Measurements from ENCODE around the gene GPC4. TPM values are rescaled to one million over a fixed set of nuclear protein-coding genes. Genes with fewer than 3 reads are reported as not detected.
A peak's percentile ranks its signal among the peaks of the same experiment; 100 is the strongest.

GPC4 gene
- polyA plus RNA-seq, 1 donor from 2014 or later, result 1.2 TPM

DNA sequence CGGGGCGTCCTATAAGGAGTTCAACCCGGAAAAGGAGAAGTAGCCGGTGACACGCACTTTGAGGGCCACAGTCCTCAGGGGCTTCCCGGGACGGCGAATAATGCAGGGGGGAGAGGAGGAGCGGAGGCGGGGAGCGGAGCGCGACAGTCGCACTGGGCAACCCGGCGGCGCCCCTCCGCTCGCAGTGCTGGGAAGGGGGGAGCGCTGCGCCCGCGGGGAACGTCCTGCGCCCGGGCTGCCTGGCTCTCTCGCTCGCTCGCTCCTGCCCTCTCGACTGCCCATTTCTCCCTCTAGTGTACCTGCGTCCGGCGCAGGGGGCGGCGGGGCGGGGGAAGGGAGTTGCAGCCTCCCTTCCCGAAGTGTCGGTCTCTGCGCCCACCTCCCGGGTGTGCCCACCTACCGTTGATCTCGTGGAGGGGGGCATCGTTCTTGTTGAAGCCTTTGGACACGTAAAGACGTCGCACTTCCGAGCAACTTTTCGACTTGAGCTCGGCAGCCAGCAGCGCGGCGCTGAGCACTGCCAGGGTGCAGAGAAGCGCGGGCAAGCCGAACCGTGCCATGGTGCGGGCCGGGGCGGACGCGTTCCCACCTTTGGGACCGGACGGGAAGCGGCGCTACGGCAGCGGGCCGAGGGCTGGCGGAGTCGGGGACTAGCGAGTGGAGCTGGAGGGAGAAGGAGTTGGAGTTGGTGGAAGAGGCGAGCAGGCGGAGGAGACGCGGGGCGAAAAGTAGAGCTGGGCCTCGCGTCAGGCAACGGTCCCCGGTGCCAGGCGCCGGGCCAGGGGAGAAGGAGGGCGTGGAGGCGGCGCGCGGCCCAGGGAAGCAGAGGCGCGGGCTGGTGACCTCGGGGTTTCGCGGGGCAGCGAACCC lies 648 bp downstream of the GPC4 start:
- H3K36me3 ChIP-seq (ENCODE audit: insufficient read depth, low read length), result no peaks in the 10 kb centered on the region
- no peak overlapping the region for H2AFZ ChIP-seq (ENCODE audit: low read depth, low read length)
- no peak overlapping the region for H3K27ac ChIP-seq (ENCODE audit: low read length)
- peaks cover 26% of the 10 kb centered on the region for H3K27me3 ChIP-seq (ENCODE audit: insufficient read depth, low read depth, low read length)
- H4K20me1 ChIP-seq (ENCODE audit: insufficient read depth), result no peaks in the 10 kb centered on the region
- H3K4me3 ChIP-seq (ENCODE audit: low read length), result peak overlapping the region; percentile 75
- H3F3A ChIP-seq (ENCODE audit: insufficient read depth, low read length, poor library complexity, severe bottlenecking), result no peaks in the 10 kb centered on the region
- peak overlapping the region; percentile 30 for H3K4me2 ChIP-seq (ENCODE audit: low read length)
- no peaks in the 10 kb centered on the region for H3K9me2 ChIP-seq (ENCODE audit: insufficient read depth, low read length)
- TF ChIP-seq SMC3 (conservative IDR thresholded peaks at IDR 0.05; ENCODE audit: poor library complexity), result no peak
- no peak for TF ChIP-seq RAD21 (conservative IDR thresholded peaks at IDR 0.05)
- no peak for TF ChIP-seq MXI1 (conservative IDR thresholded peaks at IDR 0.05; ENCODE audit: poor library complexity, severe bottlenecking)
- no peak for TF ChIP-seq EZH2 (IDR thresholded peaks at IDR 0.05; ENCODE audit: borderline replicate concordance, insufficient read depth, low read length, poor library complexity, severe bottlenecking)
- TF ChIP-seq EP300 (conservative IDR thresholded peaks at IDR 0.05; ENCODE audit: poor library complexity, severe bottlenecking), result no peak
- TF ChIP-seq REST (IDR thresholded peaks at IDR 0.05; ENCODE audit: borderline replicate concordance), result no peak
- TF ChIP-seq TAF1 (IDR thresholded peaks at IDR 0.05; ENCODE audit: low read depth), result no peak
- TF ChIP-seq POLR2AphosphoS5 (IDR thresholded peaks at IDR 0.05), result no peak
- TF ChIP-seq CTCF (IDR thresholded peaks at IDR 0.05; ENCODE audit: poor library complexity, severe bottlenecking), result no peak
- no peaks in the 10 kb centered on the region for H3K9me3 ChIP-seq (ENCODE audit: low read length)
- peaks cover 6% of the 10 kb centered on the region for H3K79me2 ChIP-seq (replicated peaks; ENCODE audit: insufficient read depth, low read length)
- peak overlapping the region; percentile 52 for H3K9ac ChIP-seq (ENCODE audit: low read length)

GRCh38 chrX:133413218-133413925 lies 1.9 kb downstream of the GPC4 start:
- Histone ChIP-seq H3K79me2 (replicated peaks; ENCODE audit: insufficient read depth, low read length) (peaks cover 6% of the 10 kb centered on the region), H3K4me3 (ENCODE audit: low read length) (peak overlapping the region; percentile 75), H4K20me1 (ENCODE audit: insufficient read depth) (no peaks in the 10 kb centered on the region), H3K9ac (ENCODE audit: low read length) (no peak overlapping the region), H3K36me3 (ENCODE audit: insufficient read depth, low read length) (no peaks in the 10 kb centered on the region), H3K27me3 (ENCODE audit: insufficient read depth, low read depth, low read length) (peaks cover 26% of the 10 kb centered on the region), H3K9me3 (ENCODE audit: low read length) (no peaks in the 10 kb centered on the region), H3K4me2 (ENCODE audit: low read length) (no peak overlapping the region), H3K27ac (ENCODE audit: low read length) (no peak overlapping the region), H2AFZ (ENCODE audit: low read depth, low read length) (no peak overlapping the region), H3F3A (ENCODE audit: insufficient read depth, low read length, poor library complexity, severe bottlenecking) (no peaks in the 10 kb centered on the region), H3K9me2 (ENCODE audit: insufficient read depth, low read length) (no peaks in the 10 kb centered on the region)
- no peak for TF ChIP-seq RAD21 (conservative IDR thresholded peaks at IDR 0.05)
- TF ChIP-seq EZH2 (IDR thresholded peaks at IDR 0.05; ENCODE audit: borderline replicate concordance, insufficient read depth, low read length, poor library complexity, severe bottlenecking), result no peak
- no peak for TF ChIP-seq SMC3 (conservative IDR thresholded peaks at IDR 0.05; ENCODE audit: poor library complexity)
- TF ChIP-seq REST (IDR thresholded peaks at IDR 0.05; ENCODE audit: borderline replicate concordance), result no peak
- no peak for TF ChIP-seq POLR2AphosphoS5 (IDR thresholded peaks at IDR 0.05)
- TF ChIP-seq MXI1 (conservative IDR thresholded peaks at IDR 0.05; ENCODE audit: poor library complexity, severe bottlenecking), result no peak
- no peak for TF ChIP-seq EP300 (conservative IDR thresholded peaks at IDR 0.05; ENCODE audit: poor library complexity, severe bottlenecking)
- no peak for TF ChIP-seq TAF1 (IDR thresholded peaks at IDR 0.05; ENCODE audit: low read depth)
- TF ChIP-seq CTCF (IDR thresholded peaks at IDR 0.05; ENCODE audit: poor library complexity, severe bottlenecking), result no peak
